ENCODE data around the gene USF2. TPM values are rescaled to one million over a fixed set of nuclear protein-coding genes. Genes with fewer than 3 reads are reported as not detected.

Gene USF2
- total and polyA plus RNA-seq, 2 of the 4 experiments (the other 2 are of a cell fraction), result 21.3 to 65.6 TPM

DNA sequence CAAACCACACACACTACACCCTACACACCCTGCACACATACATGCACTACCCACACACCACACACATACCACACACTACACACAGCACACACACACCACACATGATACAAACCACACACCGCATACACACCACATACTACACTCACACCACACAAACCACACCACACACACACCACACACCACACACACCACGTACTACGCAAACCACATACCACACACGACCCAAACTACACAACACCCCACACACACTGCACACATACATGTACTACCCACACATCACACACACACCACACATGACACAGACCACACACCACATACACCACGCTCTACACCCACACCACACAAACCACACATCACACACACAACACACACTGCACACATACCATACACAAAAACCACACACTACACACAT, 29.8 kb downstream of the USF2 start:
- ATAC-seq (ENCODE audit: low read depth) (no peak), DNase-seq (no peak)
- Histone ChIP-seq H3K27me3 (ENCODE audit: control insufficient read depth, insufficient read depth, low read length) (peaks cover 16% of the 10 kb centered on the region), H4K8ac (ENCODE audit: low read depth in 2 of 2, low read length in 2 of 2) (no peak overlapping the region), H3K23ac (ENCODE audit: low read depth, low read length) (no peak overlapping the region), H2AK9ac (replicated peaks; ENCODE audit: low read depth, low read length, poor library complexity) (peak overlapping the region; percentile 28), H3K4me3 (ENCODE audit: insufficient read depth, low read depth, low read length) (no peak overlapping the region), H3K56ac (ENCODE audit: extremely low read depth, insufficient read depth, low read length) (no peak overlapping the region), H2BK120ac (ENCODE audit: low read depth, low read length) (no peak overlapping the region), H4K20me1 (ENCODE audit: insufficient read depth, low read length) (no peaks in the 10 kb centered on the region), H2AFZ (replicated peaks; ENCODE audit: low read length, poor library complexity) (peak overlapping the region; percentile 43), H3K27ac (ENCODE audit: insufficient read depth, low read length) (no peak overlapping the region), H2BK20ac (ENCODE audit: low read depth, low read length) (no peak overlapping the region), H3K4me1 (ENCODE audit: control insufficient read depth, insufficient read depth, low read length) (no peaks in the 10 kb centered on the region), H4K91ac (ENCODE audit: insufficient read depth, low read depth, low read length) (no peak overlapping the region), H4K5ac (ENCODE audit: low read depth, low read length) (no peak overlapping the region), H2BK5ac (ENCODE audit: low read depth, low read length, poor library complexity, severe bottlenecking) (peak overlapping the region; percentile 93), H3K18ac (ENCODE audit: low read depth, low read length) (no peak overlapping the region), H3K9me3 (ENCODE audit: control insufficient read depth, insufficient read depth, low read length) (no peaks in the 10 kb centered on the region), H3K4ac (ENCODE audit: low read depth, low read length) (no peak overlapping the region), H3K9me1 (ENCODE audit: insufficient read depth, low read length) (peaks cover 15% of the 10 kb centered on the region), H2BK15ac (ENCODE audit: low read depth, low read length) (no peak overlapping the region), H3K79me1 (ENCODE audit: low read depth in 1 of 2, low read length in 2 of 2) (no peaks in the 10 kb centered on the region), H3K9ac (ENCODE audit: low read depth, low read length) (no peak overlapping the region), H3K14ac (replicated peaks; ENCODE audit: low read depth, low read length) (no peak overlapping the region), H3K36me3 (ENCODE audit: control insufficient read depth, insufficient read depth, low read length) (no peaks in the 10 kb centered on the region), H2AK5ac (ENCODE audit: low read depth, low read length) (no peak overlapping the region), H3K4me2 (ENCODE audit: low read depth, low read length) (no peak overlapping the region)
- in situ Hi-C loops (cut with MboI; ENCODE audit: low sequenced_read_pairs), result no loop called here
- intact Hi-C loops (cut with micrococcal nuclease), result no loop called here
- no TSS peak for BruUV-seq (replicated peaks)
- dilution Hi-C loops (cut with HindIII; ENCODE audit: low sequenced_read_pairs, unreplicated experiment), result no loop called here
- WGBS, 2 experiments (ENCODE audit: extremely low coverage in 2 of 2, insufficient read length in 1 of 2), result 87 to 100% methylated on average over 2 to 5 of the region's 5 CpGs
- TF ChIP-seq RFX5 (IDR thresholded peaks at IDR 0.05; ENCODE audit: low read depth, low read length) (no peak), NFE2L2 (IDR thresholded peaks at IDR 0.05; ENCODE audit: low read depth, low read length) (no peak), RCOR1 (IDR thresholded peaks at IDR 0.05; ENCODE audit: insufficient replicate concordance, low read length) (no peak), RAD21 (IDR thresholded peaks at IDR 0.05; ENCODE audit: low read length) (no peak), FOS (IDR thresholded peaks at IDR 0.05; ENCODE audit: low read depth, low read length) (no peak), CEBPB (IDR thresholded peaks at IDR 0.05; ENCODE audit: low read depth, low read length) (no peak), BHLHE40 (IDR thresholded peaks at IDR 0.05; ENCODE audit: low read depth, low read length) (no peak), SMC3 (IDR thresholded peaks at IDR 0.05; ENCODE audit: low read depth, low read length) (no peak), CHD1 (IDR thresholded peaks at IDR 0.05; ENCODE audit: low read depth, low read length) (no peak)
- TF ChIP-seq, protein P1, sequence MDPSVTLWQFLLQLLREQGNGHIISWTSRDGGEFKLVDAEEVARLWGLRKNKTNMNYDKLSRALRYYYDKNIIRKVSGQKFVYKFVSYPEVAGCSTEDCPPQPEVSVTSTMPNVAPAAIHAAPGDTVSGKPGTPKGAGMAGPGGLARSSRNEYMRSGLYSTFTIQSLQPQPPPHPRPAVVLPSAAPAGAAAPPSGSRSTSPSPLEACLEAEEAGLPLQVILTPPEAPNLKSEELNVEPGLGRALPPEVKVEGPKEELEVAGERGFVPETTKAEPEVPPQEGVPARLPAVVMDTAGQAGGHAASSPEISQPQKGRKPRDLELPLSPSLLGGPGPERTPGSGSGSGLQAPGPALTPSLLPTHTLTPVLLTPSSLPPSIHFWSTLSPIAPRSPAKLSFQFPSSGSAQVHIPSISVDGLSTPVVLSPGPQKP (IDR thresholded peaks at IDR 0.05; ENCODE audit: borderline replicate concordance, low read depth, low read length), result no peak
- TF ChIP-seq, protein P2, sequence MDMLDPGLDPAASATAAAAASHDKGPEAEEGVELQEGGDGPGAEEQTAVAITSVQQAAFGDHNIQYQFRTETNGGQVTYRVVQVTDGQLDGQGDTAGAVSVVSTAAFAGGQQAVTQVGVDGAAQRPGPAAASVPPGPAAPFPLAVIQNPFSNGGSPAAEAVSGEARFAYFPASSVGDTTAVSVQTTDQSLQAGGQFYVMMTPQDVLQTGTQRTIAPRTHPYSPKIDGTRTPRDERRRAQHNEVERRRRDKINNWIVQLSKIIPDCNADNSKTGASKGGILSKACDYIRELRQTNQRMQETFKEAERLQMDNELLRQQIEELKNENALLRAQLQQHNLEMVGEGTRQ (IDR thresholded peaks at IDR 0.05; ENCODE audit: low read depth, low read length), result no peak
- ChIA-PET CTCF (no interaction called here), POLR2A (ENCODE audit: unreplicated experiment) (no interaction called here)

All from IMR-90 (cell line).